SIG-M5 (cell line): ENCODE data around the gene CACNB1.

Experiments used
- DNase-seq: peaks from one replicate; lab custom pipeline; 2025; lab: John Stamatoyannopoulos, UW

The CACNB1 gene

DNA sequence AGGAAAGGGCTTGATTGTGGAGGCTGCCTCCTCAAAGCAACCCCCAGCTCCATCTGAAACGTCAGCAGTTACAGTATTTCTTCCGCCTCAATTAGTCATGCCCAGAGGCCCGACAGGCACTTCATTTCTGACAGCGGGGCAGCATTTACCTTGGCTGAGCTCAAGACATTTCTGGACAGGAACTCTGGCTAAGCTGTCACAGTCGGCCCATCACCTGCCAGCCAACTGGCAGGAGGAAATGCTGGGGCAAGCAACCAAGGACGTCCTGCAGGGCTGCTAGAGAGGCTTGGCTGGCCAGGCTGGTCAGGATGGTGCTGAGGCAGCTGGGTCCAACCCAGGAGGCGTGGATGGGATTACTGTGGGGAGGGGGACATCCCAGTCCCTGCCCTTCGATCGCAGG lies 73.8 kb downstream of the CACNB1 start:
- no peak for DNase-seq
